ENCODE data around the gene GPANK1. TPM values are rescaled to one million over a fixed set of nuclear protein-coding genes. Genes with fewer than 3 reads are reported as not detected.
A peak's percentile ranks its signal among the peaks of the same experiment; 100 is the strongest.

GPANK1 gene
- polyA plus RNA-seq, 3 donors = 26.2 to 33.9 (median 33.8) TPM

GRCh38 chr6:31624070-31624469 is 40.7 kb downstream of the GPANK1 start:
- no peak for DNase-seq

DNA sequence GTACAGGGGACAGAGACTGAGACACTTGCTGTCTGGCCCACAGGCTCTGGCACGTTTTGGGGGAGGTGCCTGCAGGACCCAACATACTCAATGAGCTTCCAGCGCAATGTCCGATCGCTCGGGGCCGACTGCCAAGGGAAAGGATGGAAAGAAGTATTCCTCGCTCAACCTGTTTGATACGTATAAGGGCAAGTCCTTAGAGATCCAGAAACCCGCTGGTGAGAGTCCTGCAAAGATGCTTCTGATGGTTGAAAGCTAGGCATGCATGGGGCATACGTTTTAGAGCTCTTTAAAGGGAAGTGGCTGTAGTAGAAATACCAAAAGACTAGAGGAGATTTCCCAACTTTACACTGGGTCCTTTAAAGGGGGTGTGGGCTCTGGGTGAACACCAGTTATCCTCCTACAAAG is 42.1 kb downstream of the GPANK1 start:
- DNase-seq = no peak

GRCh38 chr6:31621991-31622390 is 42.8 kb downstream of the GPANK1 start:
- peak; percentile 21 for DNase-seq

GRCh38 chr6:31621320-31621939 is 43.4 kb downstream of the GPANK1 start:
- no peak for DNase-seq

DNA sequence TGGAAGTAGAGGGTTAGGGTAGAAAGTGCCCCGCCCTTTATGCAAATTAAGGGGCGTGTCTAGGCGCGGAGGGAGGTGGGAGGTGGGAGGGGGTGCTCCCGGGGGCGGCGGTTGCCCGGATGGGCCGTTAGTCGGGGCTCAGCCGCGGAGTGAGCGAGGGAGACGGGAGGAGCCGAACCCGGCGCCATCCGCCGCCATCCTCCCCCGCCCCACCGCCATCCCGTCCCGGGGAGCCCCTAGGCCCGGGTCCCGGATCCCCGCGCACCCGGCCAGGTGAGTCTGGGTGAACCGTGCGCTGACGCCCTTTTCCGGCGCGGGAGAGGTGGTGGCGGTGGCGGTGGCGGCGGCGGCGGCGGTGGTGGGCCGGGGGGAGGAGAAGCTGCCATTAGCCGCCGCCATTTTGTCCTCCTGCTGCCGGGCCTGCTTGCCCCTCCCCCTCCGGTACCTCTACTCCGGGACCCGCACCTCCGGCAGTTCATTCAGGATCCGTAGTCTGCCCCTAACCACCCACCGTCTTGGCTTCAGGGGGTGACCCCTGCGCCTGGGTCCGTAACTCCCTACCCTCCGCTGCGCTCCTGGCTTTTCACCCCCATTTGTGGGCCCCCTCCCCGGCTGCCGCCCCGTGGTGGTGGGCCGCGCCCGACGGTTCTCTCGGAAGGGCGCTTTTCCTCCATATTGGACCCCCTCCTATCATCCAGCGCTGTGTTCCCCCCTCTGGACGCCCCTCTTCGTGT is 44.0 kb downstream of the GPANK1 start, which contains the start of gene PRRC2A:
Gene PRRC2A (plus strand): TSS at position 130 of the 734 bp plus-strand sequence. CDS start 2,075 bp downstream, outside the sequence.
- peak; percentile 75 for DNase-seq

GRCh38 chr6:31619805-31620585 is 44.8 kb downstream of the GPANK1 start:
- peak; percentile 99 for DNase-seq

DNA sequence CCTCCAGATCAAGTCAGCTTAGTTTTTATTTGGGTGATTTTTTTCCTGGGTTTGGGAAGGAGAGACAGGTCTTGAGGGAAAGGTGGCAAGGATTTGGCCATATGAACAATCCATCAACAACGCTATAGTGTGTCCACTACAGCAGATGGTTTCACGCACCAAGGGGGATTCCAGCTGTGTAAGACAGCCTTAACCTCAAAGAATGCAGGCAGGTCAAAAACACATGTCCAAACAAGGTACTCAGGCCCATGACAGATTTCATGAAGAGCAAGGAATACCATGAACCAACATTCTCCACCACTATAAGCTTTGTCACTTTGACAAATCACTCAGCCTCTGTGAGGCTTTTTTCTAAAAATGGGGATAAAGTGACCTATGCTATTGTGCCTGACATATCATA is 47.8 kb downstream of the GPANK1 start:
- DNase-seq = no peak

- no peak for DNase-seq
Observed at GRCh38 chr6:31615748-31616147, 49.0 kb downstream of the GPANK1 start.

- no peak for DNase-seq
Observed at GRCh38 chr6:31614684-31615578, 49.9 kb downstream of the GPANK1 start, which contains the start of gene AIF1. TSS of gene AIF1 (plus strand) at chr6:31615234. CDS start at chr6:31615330, 96 bp downstream.

- no peak for DNase-seq
Observed at GRCh38 chr6:31614075-31614619, 50.6 kb downstream of the GPANK1 start.

Other genes starting within 250 kb of the GPANK1 start
- gene MICB, start 166.9 kb downstream of the GPANK1 start, polyA plus RNA-seq (ENCODE audit: insufficient read length in 3 of 3) = 1 to 10 TPM; 1.4 to 1.9 (median 1.4) TPM
- 10 to 100 TPM; 19.5 to 24.1 (median 21.9) TPM for gene MCCD1, start 136.0 kb downstream of the GPANK1 start, polyA plus RNA-seq (ENCODE audit: insufficient read length in 3 of 3)
- 100 to 1,000 TPM; 563 to 680 (median 632) TPM for gene DDX39B, start 123.0 kb downstream of the GPANK1 start, polyA plus RNA-seq (ENCODE audit: insufficient read length in 3 of 3)
- gene ATP6V1G2, start 118.4 kb downstream of the GPANK1 start, polyA plus RNA-seq (ENCODE audit: insufficient read length in 3 of 3) = 10 to 100 TPM in 1 of 3 donors, 1 to 10 TPM in 2; 6.5 to 11.3 (median 7.5) TPM
- 10 to 100 TPM; 22.1 to 30.3 (median 26.5) TPM for gene NFKBIL1, start 117.4 kb downstream of the GPANK1 start, polyA plus RNA-seq (ENCODE audit: insufficient read length in 3 of 3)
- under 1 TPM; 0.27 to 0.42 (median 0.30) TPM for gene LTA, start 92.7 kb downstream of the GPANK1 start, polyA plus RNA-seq (ENCODE audit: insufficient read length in 3 of 3)
- gene TNF, start 89.4 kb downstream of the GPANK1 start, polyA plus RNA-seq (ENCODE audit: insufficient read length in 3 of 3) = under 1 TPM in 1 of 3 donors, not detected in 2; 0.19 TPM
- 1 to 10 TPM; 1.8 to 2.7 (median 2.0) TPM for gene LTB, start 82.6 kb downstream of the GPANK1 start, polyA plus RNA-seq (ENCODE audit: insufficient read length in 3 of 3)
- gene LST1, start 78.7 kb downstream of the GPANK1 start, polyA plus RNA-seq (ENCODE audit: insufficient read length in 3 of 3) = 1 to 10 TPM; 5.0 to 6.7 (median 5.1) TPM
- gene NCR3, start 72.0 kb downstream of the GPANK1 start, polyA plus RNA-seq (ENCODE audit: insufficient read length in 3 of 3) = under 1 TPM in 1 of 3 donors, not detected in 2; 0.43 TPM
- 10 to 100 TPM; 66.1 to 77.7 (median 74.7) TPM for gene AIF1, start 49.8 kb downstream of the GPANK1 start, polyA plus RNA-seq (ENCODE audit: insufficient read length in 3 of 3)
- gene PRRC2A, start 44.3 kb downstream of the GPANK1 start, polyA plus RNA-seq (ENCODE audit: insufficient read length in 3 of 3) = 100 to 1,000 TPM; 209 to 221 (median 210) TPM
- gene BAG6, start 12.3 kb downstream of the GPANK1 start, polyA plus RNA-seq (ENCODE audit: insufficient read length in 3 of 3) = 100 to 1,000 TPM; 245 to 281 (median 259) TPM
- 100 to 1,000 TPM; 109 to 116 (median 110) TPM for gene APOM, start 9.1 kb downstream of the GPANK1 start, polyA plus RNA-seq (ENCODE audit: insufficient read length in 3 of 3)
- gene C6orf47, start 4.2 kb downstream of the GPANK1 start, polyA plus RNA-seq (ENCODE audit: insufficient read length in 3 of 3) = 10 to 100 TPM; 19.6 to 24.4 (median 20.5) TPM
- 100 to 1,000 TPM; 227 to 252 (median 236) TPM for gene CSNK2B, start 1.1 kb upstream of the GPANK1 start, polyA plus RNA-seq (ENCODE audit: insufficient read length in 3 of 3)
- gene LY6G5B, start 5.0 kb upstream of the GPANK1 start, polyA plus RNA-seq (ENCODE audit: insufficient read length in 3 of 3) = 10 to 100 TPM; 19.0 to 38.1 (median 35.1) TPM
- 1 to 10 TPM; 2.6 to 4.3 (median 3.6) TPM for gene LY6G5C, start 16.1 kb upstream of the GPANK1 start, polyA plus RNA-seq (ENCODE audit: insufficient read length in 3 of 3)
- gene ABHD16A, start 38.3 kb upstream of the GPANK1 start, polyA plus RNA-seq (ENCODE audit: insufficient read length in 3 of 3) = 10 to 100 TPM; 63.2 to 68.7 (median 63.5) TPM
- 1 to 10 TPM in 2 of 3 donors, under 1 TPM in 1; 0.43 to 1.0 (median 1.0) TPM for gene LY6G6F, start 41.9 kb upstream of the GPANK1 start, polyA plus RNA-seq (ENCODE audit: insufficient read length in 3 of 3)
- gene LY6G6D, start 50.4 kb upstream of the GPANK1 start, polyA plus RNA-seq (ENCODE audit: insufficient read length in 3 of 3) = not detected
- under 1 TPM; 0.28 to 0.89 (median 0.69) TPM for gene LY6G6C, start 56.7 kb upstream of the GPANK1 start, polyA plus RNA-seq (ENCODE audit: insufficient read length in 3 of 3)
- 1 to 10 TPM; 1.5 to 1.9 (median 1.7) TPM for gene MPIG6B, start 58.4 kb upstream of the GPANK1 start, polyA plus RNA-seq (ENCODE audit: insufficient read length in 3 of 3)
- 100 to 1,000 TPM; 189 to 234 (median 211) TPM for gene DDAH2, start 64.3 kb upstream of the GPANK1 start, polyA plus RNA-seq (ENCODE audit: insufficient read length in 3 of 3)
- 100 to 1,000 TPM; 280 to 320 (median 296) TPM for gene CLIC1, start 71.5 kb upstream of the GPANK1 start, polyA plus RNA-seq (ENCODE audit: insufficient read length in 3 of 3)
- gene MSH5, start 75.0 kb upstream of the GPANK1 start, polyA plus RNA-seq (ENCODE audit: insufficient read length in 3 of 3) = 10 to 100 TPM; 18.1 to 54.6 (median 52.1) TPM
- 10 to 100 TPM in 2 of 3 donors, 1 to 10 TPM in 1; 5.6 to 13.8 (median 10.7) TPM for gene SAPCD1, start 97.7 kb upstream of the GPANK1 start, polyA plus RNA-seq (ENCODE audit: insufficient read length in 3 of 3)
- gene VWA7, start 112.3 kb upstream of the GPANK1 start, polyA plus RNA-seq (ENCODE audit: insufficient read length in 3 of 3) = 10 to 100 TPM in 2 of 3 donors, 1 to 10 TPM in 1; 8.8 to 14.0 (median 13.1) TPM
- gene VARS1, start 130.8 kb upstream of the GPANK1 start, polyA plus RNA-seq (ENCODE audit: insufficient read length in 3 of 3) = 10 to 100 TPM; 60.0 to 71.2 (median 65.2) TPM
- 10 to 100 TPM; 79.4 to 84.0 (median 81.1) TPM for gene LSM2, start 142.0 kb upstream of the GPANK1 start, polyA plus RNA-seq (ENCODE audit: insufficient read length in 3 of 3)
- 1 to 10 TPM; 3.7 to 4.6 (median 3.8) TPM for gene HSPA1L, start 150.3 kb upstream of the GPANK1 start, polyA plus RNA-seq (ENCODE audit: insufficient read length in 3 of 3)
- gene HSPA1A, start 150.5 kb upstream of the GPANK1 start, polyA plus RNA-seq (ENCODE audit: insufficient read length in 3 of 3) = 100 to 1,000 TPM; 104 to 122 (median 112) TPM
- 100 to 1,000 TPM; 125 to 178 (median 158) TPM for gene HSPA1B, start 162.7 kb upstream of the GPANK1 start, polyA plus RNA-seq (ENCODE audit: insufficient read length in 3 of 3)
- gene NEU1, start 197.8 kb upstream of the GPANK1 start, polyA plus RNA-seq (ENCODE audit: insufficient read length in 3 of 3) = 10 to 100 TPM; 78.1 to 85.5 (median 82.5) TPM
- gene SLC44A4, start 214.0 kb upstream of the GPANK1 start, polyA plus RNA-seq (ENCODE audit: insufficient read length in 3 of 3) = 10 to 100 TPM; 35.1 to 68.8 (median 66.9) TPM
- 100 to 1,000 TPM in 1 of 3 donors, 10 to 100 TPM in 2; 92.0 to 100 (median 98.1) TPM for gene EHMT2, start 232.7 kb upstream of the GPANK1 start, polyA plus RNA-seq (ENCODE audit: insufficient read length in 3 of 3)
- 10 to 100 TPM; 27.7 to 35.2 (median 29.6) TPM for gene ZBTB12, start 237.1 kb upstream of the GPANK1 start, polyA plus RNA-seq (ENCODE audit: insufficient read length in 3 of 3)